Activated gamma-delta T cell treated with Interleukin-2 at 50 U/mL for 16 hours (primary cell): ENCODE measurements around the gene GSS.
"Not testable (repeated sequence)": the region's sequence is repeated elsewhere in the genome, so short reads cannot be mapped to it uniquely, and the experiment has no call there.

Experiments used
- DNase-seq: peaks from one replicate; pipeline ENCODE4 v3.0.0-alpha.2; 2020

GSS gene

DNA sequence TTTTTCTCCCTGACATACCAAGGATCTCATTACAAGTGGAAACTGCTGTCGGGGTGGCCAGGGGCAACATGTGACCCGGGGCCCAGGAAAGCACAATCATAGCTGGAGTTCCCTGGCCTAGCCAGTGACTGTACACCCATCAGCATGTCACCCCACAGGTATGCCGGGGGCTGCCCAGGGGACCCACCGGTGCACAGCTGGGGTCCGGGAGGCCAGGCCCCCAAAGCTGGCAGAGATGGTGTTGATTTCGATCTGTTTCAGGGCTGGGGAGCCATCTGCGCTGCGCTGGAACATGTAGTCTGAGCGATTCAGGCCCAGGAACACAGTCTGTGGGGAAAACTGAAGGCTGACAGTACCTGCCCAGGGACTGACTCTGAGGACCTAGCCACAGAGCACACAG lies 13.3 kb downstream of the GSS start:
- DNase-seq = no peak

- no peak for DNase-seq
These were observed 14.4 kb downstream of the GSS start for GRCh38 chr20:34941226-34941625.

GRCh38 chr20:34940081-34940481 lies 15.5 kb downstream of the GSS start:
- DNase-seq = no peak

DNA sequence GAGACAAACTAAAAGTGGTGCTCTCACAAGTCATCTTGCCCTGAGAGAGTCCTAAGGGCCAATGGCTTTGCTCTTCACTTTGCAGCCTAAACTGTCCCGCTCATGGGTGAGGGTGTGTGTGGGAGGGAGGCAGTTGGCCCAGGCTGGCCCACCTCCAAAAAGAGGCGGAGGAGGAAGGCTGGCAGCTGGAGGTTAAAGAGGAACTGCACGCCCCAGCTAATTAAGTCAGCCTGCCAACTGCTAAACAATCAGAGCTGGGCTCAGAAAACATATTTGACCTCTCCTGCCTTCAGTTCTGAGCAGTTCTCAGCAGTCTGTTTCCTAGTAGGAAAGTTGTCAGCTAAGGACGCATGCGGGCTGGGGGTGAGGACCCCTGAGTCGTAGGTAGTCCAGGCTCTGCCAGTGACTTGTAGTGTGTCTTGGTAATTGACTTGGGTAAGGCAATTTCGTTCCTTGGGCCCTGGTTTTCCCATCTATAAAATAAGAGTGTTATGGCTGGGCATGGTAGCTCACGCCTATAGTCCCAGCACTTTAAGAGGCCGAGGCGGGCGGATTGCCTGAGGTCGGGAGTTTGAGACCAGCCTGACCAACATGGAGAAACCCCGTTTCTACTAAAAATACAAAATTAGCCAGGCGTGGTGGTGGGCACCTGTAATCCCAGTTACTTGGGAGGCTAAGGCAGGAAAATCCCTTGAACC lies 17.0 kb downstream of the GSS start:
- no peak for DNase-seq

- DNase-seq = no peak
These were observed 23.8 kb downstream of the GSS start for GRCh38 chr20:34931771-34932170.

DNA sequence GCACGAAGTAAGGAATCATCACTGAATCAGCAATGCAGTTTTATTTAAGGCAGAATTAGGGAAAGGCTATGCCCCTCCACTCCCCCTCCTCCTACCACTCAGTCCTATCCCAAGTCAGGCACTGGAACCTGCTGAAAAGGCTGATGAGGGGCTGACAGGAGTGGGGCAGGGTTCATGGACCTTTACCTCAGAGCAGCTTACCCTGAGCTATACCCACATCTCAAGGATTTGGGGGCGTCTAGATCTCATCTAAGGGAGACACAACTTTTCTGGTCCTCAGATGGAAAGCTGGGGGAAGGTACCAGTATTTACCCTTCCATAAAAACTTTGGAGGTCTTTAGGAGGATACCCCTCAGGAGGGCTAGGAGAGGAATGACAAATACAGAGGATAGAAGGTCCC lies 27.2 kb downstream of the GSS start:
- DNase-seq = no peak

DNA sequence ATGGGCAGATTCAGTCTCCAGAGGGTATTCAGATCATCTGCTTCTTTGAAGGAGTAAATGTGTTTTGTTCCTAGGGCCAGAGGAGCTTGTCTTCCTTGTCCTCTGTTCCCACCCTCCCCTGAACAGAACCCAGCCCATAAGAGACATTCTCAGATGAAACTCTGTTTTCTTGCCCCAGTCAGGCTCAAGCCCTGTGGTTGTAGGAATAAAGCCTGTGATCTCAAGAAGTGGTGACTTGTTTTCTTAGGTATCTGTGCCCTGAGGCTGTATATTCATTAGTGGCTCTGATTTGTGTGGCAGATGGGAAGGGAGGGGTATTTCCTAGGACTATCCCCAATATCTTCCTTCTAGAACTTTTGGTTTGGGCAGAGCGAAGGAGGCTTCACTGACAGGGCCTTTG lies 27.9 kb downstream of the GSS start:
- DNase-seq = no peak

DNA sequence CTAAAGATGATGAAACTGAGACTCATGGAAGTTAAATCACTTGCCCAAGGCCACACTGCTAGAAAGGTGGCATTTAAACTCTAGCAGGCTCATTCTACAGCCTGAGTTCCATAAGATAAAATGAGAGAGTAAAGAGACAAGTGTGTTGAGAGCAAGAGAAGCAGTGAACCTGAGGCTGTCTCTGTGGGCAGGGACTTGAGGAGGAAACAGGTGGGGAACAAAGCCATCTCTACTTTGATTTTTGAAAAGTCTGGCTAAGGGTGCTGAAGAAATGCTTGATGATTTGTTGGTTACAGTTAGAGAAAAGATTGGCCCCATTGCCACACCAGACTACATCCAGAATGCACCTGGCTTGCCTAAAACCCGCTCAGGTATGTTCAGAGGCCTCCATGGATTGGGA lies 29.0 kb downstream of the GSS start:
- no peak for DNase-seq

GRCh38 chr20:34925981-34926380 lies 29.6 kb downstream of the GSS start:
- no peak for DNase-seq

DNA sequence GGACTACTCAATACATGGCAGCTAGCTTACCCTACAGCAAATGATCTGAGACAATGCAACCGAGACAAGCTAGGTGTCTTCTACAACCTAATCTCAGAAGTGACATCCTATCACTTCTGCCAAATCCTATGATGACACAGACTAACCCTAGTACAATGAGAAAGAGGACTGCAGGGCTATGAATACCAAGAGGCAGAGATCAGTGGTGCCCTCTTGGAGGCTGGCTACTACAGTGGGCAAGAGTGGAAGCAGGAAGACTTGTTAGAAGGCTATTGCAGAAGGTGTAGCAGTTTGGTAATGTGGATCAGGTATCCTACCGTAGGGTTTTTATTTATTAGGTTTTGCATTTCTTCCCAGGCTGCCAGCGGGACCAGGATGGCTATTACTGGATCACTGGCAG lies 30.3 kb downstream of the GSS start:
- no peak for DNase-seq

DNA sequence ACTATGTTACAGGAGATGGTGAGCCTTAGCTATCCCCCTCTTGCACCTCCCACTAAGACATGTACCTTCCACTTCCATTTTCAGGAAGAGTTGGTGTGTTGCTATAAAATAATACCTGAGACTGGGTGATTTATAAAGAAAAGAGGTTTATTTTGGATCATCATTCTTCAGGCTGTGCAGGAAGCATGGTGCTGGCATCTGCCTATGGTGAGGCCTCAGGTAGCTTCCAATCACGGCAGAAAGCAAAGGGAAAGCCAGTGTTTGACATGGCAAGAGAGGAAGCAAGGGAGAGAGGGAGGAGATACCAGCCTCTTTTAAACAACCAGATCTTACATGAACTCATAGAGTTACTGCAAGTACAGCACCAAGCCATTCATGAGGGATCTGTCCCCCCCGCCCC lies 32.2 kb downstream of the GSS start:
- DNase-seq = no peak

DNA sequence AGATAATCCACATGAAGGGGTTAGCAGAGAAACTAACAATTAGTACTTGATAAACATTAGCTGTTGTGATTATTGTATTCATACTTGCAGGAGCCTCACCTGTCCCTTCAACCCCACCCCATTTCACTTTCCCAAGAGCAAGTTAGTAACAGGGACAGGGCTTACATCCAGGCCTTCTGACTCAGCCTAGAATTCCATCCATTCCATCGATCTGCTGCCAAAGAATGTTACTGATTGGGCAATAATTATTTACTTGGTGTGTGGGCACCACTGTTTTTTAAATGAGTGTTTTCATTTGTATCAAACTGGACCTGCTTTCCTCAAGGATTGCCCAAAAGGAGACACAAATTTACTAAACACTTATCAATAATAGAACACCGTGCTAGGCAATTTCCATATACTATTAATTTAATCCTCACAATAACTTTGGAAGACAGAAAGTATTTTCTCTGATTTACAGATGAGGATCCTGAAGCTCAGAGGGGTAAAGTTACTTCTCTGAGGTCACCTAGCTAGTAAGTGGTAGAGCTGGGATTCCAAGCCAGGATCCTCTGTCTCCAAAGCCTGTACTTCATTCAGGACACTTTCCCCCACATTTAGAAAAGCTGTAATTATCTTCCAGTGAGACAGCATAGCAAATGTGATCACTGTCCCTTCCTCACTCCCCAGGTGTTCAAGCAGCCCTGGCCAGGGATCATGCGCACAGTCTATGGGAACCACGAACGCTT lies 32.8 kb downstream of the GSS start:
- no peak for DNase-seq

DNA sequence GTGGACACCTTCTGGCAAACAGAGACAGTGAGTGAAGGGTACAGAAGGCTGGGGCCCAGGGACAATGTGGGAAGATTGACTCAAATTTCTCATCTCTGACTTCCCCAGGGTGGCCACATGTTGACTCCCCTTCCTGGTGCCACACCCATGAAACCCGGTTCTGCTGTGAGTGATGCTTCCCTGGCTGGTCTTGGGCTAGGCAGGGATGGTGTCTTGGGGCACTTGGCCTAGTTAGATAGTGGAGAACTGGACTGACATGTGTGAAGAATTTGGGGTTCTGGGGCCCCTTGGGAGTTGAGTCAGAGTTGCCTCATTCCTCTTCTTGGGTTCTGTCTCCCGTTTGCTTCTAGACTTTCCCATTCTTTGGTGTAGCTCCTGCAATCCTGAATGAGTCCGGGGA lies 34.2 kb downstream of the GSS start:
- no peak for DNase-seq

GRCh38 chr20:34920055-34920454 lies 35.6 kb downstream of the GSS start:
- DNase-seq = no peak

DNA sequence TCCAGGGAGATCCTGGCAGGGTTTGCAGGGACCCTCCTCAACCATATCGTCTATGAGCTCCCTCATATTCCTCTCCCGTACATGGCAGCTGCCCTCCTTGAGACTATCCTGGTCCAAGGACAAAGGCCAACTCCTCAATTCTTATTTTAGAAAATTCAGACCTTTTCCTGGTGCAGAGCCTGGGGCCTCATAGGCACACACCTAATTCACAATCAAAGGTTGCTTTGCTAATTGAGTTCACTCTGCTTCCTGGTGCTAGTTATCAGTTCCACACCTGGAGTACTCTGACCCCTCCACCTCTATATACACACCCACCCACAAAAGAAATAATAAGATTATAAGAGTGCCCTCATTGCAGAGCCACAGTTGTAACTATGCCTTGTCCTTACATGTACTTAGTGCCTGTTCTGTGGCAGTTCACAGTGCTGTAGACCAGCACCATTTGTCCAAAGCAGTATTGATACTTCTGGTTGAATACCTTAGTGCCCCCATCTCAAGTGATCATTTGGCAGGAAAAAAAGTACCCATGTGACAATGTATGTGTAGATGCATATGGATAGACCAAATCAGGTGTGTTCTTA lies 38.7 kb downstream of the GSS start:
- DNase-seq = no peak

DNA sequence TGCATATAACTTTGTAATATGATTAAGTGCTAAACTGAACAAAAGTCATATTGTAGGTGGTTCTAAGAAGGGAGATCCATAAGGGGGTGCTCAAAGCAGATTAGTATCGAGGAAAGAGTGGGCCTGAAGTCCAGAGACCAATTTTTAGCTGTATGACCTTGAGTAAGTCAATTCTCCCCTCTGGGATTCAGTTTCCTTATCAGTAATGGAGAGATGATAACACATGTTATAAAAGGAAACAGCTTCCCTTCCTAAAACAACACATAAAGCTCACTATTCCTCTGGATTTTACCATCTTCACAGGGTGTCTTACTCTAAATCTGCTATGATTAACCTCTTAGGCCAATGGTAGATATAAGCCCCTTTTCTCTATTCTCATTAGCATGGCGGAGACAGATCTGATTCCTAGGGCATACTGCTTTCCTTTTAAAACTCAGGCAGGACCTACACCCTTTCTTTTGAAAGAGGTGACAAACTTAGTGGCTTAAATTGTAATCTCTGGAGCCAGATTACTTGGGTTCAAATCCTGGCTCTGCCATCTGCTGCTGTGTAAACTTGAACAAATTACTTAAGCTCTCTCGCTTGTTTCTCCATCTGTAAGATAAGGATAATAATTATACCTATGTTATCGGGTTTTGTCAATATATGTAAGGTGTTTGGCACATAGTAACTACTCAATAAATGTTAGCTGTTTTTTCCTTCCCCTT lies 39.7 kb downstream of the GSS start:
- no peak for DNase-seq

GRCh38 chr20:34915131-34915530 lies 40.5 kb downstream of the GSS start:
- no peak for DNase-seq

DNA sequence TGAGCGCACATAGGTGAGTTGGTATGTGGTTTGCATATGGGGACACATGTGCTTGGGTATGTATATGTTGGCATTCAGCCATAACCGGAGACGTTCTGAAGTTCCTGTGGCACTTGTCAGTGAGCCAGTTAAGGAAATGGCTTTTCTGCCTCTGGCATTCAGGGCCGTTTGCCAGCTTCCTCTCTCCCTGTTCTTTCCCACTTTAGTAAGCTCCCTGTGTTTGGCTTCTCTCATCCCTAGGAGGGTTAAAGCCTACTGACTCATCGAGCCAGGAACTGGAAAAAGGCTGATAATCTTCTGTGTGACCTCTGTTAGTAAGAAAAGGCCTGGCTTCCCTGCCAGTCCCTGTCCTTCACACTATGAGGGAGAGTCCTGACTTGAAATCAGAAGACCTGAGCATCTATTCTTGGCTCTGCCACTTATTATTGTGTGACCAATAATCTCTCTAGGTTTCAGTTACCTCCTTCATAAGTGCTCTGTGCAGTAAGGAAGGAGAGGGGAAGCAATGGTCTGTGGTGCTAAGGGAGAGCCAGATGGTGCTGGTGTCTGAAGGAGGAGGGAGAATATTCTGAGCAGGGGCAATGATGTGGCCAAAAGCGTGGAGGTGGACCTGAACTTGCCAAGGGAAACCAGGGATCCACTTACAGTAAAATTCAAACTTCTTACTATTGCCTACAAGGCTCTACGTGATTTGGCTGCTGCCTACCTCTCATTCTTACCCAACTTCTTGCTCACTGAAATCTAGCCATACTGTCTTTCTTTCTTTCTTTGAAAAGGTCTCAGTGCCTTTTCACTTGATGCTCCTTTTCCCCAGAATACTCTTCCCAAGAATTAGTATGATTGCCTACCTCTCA lies 47.8 kb downstream of the GSS start:
- DNase-seq = no peak

- no peak for DNase-seq
These were observed 51.4 kb downstream of the GSS start for GRCh38 chr20:34904202-34904621.

- not testable (repeated sequence) for DNase-seq
These were observed 56.9 kb downstream of the GSS start for GRCh38 chr20:34898731-34899130.

GRCh38 chr20:34898129-34898528 lies 57.5 kb downstream of the GSS start:
- not testable (repeated sequence) for DNase-seq

DNA sequence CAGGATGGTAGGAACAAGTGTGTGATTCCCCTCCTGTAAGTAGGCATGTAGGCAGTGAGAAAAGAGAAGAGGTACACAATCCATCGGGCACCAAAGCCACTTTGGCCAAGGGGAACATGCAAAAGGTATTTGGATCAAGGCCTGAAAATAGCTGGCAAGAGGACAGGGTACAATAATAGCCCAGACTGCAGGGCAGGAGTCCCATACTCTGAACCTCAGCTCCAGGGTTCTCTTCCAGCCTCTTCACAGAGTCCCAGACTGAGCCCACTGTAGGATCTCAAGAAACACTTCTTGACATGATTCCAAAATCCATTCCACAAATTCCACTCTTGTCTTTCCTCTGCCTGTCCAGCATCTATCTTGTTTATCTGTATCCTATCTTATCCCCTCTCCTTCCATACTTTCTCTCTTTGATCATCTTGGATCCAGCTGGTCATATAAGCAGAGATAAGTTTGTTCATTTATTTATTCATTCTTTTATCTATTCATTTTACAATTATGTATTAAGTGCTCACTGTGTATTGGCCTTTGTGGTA lies 59.5 kb downstream of the GSS start:
- DNase-seq = no peak

DNA sequence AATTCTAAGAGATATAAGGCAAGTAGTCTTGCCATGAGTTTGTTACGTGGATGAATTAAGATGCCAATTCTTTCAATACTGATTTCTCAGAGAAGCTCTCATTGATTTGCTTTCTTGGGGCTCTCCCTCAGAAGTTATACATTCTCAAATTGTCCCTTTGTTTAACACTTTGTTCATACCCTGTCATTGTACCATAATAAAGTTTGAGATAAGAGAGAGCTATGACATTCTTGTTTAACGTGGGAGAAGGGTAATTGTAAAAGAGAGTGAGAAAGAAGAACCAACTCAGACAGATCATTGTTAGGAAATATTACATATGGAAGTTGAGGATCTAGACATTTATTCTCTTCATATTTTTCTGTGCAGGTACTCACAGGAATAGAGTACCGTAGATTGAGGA lies 60.1 kb downstream of the GSS start:
- DNase-seq = no peak
